HG03439 (cell line): ENCODE measurements around the gene MTHFD2L.
A peak's percentile ranks its signal among the peaks of the same experiment; 100 is the strongest.
"Not testable (repeated sequence)": the region's sequence is repeated elsewhere in the genome, so short reads cannot be mapped to it uniquely, and the experiment has no call there.

ENCODE experiments used
- ATAC-seq: cut with Tn5 transposase; IDR thresholded peaks from one replicate; pipeline ENCODE4 v1.9.1; 2021; ENCODE audit warnings: mild to moderate bottlenecking, moderate library complexity; ENCODE audit not compliant: unreplicated experiment

MTHFD2L gene

DNA sequence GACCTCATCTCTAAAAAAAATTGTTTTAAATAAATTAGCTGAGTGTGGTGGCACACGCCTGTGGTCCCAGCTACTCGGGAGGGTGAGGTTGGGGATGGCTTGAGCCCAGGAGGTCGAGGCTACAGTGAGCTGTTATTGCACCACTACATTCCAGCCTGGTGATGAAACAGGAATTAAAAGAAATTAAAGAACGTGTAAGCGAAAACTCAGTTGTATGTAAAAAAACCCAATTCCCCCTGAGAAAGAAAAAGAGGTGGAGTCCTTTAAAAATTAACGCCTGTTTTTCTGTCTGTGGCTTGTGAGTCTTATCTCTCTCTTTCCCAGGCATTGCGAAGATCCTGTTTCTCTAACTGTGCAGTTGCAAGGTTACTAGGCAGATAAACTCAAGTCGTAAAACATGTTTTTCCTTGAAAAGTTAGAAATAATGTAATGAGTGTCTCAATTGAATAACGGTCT, 172.4 kb downstream of the MTHFD2L start:
- no peak for ATAC-seq

DNA sequence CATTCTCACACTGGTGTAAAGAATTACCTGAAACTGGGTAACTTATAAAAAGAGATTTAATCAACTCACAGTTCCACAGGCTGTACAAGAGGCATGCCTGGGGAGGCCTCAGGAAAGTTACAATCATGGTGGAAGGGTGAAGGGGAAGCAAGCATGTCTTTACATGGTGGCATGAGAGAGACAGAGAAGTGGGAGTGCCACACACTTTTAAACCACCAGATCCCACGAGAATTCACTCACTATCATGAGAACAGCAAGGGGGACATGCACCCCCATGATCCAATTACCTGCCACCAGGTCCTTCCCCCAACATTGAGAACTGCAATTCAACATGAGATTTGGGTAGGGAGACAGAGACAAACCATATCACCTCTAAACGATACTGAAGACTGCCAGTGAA, 173.3 kb downstream of the MTHFD2L start:
- no peak for ATAC-seq

DNA sequence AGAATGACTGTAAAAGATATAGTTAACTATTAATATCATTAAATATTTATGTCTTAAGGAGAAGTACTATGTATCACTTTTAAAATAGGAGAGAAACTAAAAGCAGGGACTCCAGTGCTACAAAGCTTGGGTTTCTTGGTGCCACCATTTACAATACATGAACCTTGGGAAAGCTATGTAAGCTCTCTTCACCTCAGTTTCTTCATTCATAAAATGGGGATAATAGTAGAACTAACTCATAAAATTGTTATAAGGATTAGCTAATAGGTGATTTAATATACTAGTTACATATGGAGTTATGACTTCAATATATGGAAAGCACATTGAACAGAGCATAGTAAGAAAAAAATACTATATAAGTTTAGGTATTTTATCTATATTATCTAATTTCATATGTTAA, 174.0 kb downstream of the MTHFD2L start:
- ATAC-seq, result no peak

DNA sequence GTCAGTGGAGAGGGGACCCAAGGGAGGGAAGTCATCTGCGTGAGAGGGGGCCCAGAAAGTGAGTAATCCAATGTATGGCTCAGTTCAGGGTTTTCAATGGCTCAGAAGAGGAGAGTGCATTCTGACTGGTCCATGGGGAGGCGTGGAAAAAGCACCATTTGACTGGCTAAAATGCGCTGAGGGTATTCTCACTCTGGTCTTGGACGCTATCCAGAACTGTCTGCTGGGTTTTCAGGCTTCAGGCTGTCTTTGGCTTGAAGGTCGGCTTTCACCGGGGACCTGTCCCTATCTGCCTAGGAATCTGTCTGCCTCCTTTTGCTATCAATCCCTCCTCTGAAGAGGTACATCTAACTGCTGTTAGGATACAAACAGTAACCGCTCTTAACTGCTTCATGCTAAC, 176.7 kb downstream of the MTHFD2L start:
- no peak for ATAC-seq

DNA sequence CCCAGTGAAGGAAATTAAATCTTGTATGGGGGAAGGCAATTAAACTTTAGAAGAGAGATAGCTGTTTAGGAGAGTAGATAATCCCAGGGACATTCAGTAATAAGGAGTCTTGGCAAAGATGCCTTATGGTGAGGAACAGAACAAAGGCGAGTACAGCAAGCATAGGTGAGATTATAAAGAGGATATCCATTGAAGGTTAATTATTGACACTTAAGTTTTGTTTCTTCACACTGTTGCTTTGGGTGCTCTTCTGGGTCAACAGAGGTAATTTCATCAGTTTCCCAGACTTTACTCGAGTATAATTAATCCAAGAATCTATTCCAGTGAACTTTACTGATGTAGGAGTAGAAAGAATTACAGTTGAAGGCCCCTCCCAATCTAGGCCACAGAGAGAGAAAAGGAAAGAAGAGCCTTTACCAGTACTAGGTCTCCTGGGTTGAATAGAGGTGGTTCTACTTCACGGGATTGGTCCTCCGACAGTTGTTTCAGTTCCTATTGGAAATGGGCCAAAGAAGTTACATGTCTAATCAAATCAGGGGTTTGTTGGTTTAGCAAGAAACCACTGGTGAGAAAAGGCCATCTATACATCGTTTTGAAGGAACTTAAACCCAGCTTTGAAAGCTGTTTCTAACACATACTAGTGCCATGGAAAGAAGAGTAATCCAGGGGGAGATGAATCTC, 177.6 kb downstream of the MTHFD2L start:
- ATAC-seq, result peak; percentile 60

- ATAC-seq, result no peak
Observed at GRCh38 chr4:74338792-74339333, 180.9 kb downstream of the MTHFD2L start.

GRCh38 chr4:74339501-74339900, 181.6 kb downstream of the MTHFD2L start:
- no peak for ATAC-seq

DNA sequence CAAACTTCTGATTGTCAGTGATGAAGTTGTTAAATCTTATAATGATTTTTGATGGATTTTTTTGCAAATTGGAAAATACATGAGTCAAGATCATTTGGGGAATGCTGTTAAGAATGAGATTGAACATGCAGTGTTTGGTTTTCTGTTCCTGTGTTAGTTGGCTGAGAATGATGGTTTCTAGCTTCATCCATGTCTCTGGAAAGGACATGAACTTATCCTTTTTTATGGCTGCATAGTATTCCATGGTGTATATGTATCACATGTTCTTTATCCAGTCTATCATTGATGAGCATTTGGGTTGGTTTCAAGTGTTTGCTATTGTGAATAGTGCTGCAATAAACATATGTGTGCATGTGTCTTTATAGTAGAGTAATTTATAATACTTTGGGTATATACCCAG, 182.5 kb downstream of the MTHFD2L start:
- ATAC-seq, result not testable (repeated sequence)

DNA sequence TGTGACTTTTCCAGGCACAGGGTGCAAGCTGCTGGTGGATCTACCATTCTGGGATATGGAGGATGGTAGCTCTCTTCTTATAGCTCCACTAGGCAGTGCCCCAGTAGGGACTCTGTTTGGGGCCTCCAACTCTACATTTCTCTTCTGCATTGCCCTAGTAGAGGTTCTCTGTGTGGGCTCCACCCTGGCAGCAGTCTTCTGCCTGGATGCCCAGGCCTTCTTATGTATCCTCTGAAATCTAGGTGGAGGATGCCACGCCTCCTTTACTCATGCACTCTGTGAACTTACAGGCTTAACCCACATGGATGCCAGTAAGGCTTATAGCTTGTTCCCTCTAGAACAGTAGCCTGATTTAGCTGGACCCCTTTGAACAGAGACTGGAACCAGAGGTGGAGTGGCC, 186.1 kb downstream of the MTHFD2L start:
- no peak for ATAC-seq
